Hepatic stellate cell (primary cell): ENCODE measurements around the gene PLPP3.

Source experiments
- DNase-seq: peaks from one replicate; pipeline ENCODE4 v3.0.0; 2011; ENCODE audit warnings: low spot score

Gene PLPP3

DNA sequence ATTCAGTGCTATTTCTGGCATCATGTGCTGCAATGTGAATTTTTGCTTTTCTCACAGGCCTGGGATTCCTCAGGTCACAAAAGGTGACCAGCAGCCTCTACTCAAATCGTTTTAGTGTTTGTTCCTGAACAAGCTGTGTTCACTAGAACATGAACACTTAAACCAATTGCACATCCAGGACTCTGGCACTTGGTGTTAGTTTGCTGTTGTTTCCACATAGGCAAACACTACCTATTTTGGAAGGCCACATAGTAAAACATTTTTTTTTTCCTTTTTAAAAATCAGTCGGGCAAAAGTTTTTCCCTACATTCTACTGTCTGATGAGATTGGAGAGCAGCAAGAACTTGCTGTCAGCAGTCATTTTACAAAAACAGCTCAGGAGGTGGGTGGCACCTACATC lies 83.2 kb downstream of the PLPP3 start:
- DNase-seq = no peak

DNA sequence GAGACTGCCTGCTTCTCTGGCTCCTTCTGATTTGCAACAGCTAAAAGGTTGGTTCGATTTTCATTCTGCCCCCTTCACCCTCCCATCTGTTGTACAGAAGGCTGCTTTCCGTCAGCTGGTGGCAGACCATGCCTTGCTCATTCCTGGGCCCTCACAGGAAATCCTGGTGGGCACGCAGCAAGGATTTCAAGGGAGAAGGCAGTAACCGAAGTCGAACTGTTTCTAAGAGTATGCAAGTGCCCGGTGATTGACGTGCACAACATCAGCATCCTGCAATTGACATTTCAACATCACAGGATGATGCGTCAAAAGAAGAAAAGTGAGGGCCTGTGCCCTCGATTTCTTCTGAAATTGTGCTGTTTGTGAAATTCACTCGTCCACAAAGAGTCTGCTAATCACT lies 83.8 kb downstream of the PLPP3 start:
- no peak for DNase-seq

DNA sequence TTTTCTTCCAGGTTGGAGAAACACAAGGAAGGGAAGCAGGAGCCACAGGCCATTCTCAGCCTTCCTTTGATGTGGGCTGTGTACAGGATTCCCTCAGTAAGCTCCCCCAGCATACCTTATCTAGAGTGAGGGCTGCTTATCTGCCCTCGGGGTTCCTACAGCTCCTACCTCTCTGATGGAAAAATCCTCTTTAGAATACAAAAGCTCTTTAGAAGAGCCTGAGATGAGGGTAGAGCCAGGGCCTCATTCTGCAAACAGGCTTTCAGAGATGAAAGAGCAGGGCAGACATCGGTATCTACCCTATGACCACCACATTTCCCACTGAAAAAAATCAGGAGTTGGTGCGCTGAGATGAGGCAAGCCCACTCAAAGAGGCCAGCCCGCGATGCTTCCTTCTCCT lies 85.1 kb downstream of the PLPP3 start:
- DNase-seq = no peak

DNA sequence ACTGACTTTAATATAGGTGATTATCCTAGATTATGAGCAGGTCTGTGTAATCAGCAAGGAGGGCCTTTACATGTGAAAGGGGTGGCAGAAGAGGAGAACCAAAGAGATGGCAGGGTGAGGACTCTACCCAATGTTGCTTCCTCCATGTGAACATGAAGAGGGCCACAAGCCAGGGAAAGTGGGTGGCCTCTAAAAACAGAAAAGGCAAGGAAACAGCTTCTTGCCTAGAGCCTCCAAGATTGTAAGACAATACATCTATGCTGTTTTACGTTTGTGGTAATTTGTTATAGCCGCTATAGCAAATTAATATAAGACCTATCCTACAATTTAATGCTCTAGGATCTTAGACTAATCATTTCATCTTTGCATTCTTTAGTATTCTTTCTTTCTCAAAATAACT lies 85.5 kb downstream of the PLPP3 start:
- DNase-seq = no peak

DNA sequence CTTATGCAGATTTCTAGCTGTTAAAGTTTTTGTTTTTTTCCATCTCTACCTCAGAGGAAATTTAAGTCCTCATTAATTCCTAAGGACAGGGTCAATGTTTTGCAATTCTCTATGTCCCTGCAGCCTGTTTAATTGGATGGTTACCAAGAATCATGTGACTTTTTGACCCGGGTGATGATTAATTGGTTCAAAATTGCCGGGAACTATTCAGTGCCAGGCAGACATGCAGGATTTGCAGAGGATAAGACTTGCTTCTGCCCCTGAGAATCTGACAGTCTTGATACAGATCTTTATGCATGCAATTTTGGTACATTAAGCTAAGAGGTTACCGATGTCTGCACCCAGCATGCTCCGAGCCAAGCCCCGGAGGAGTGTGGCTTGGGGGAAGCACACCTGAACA lies 87.9 kb downstream of the PLPP3 start:
- DNase-seq = peak; percentile 25

DNA sequence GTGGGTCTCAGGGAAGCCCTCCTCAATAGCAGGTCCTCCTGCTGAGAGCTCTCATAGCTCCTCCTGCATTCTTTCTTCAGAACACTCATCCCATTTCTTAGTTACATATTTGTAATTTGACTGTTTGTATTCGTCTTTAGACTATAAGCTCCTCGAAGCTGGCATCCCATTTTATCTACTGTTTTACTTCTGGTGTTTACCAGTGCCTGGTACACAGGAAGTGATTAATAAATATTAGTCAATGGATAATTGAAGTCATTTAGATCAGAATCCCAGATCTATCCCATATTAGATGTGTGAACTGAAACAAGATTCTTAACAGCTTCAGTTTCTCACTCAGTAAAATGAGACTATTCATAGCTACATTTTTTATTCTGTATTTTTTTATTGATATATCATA lies 88.7 kb downstream of the PLPP3 start:
- DNase-seq = no peak

DNA sequence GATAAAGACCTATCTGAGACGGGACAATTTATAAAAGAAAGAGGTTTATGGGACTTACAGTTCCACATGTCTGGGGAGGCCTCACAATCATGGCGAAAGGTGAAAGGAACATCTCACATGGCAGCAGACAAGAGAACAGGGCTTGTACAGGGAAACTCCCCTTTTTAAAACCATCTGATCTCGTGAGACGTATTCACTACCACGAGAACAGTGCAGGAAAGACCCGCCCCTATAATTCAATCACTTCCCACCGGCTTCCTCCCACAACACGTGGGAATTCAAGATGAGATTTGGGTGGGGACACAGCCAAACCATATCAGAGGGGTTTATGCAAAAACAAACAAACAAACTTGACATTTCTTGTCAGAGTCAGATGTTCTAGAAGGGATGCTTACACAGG lies 89.7 kb downstream of the PLPP3 start:
- DNase-seq = no peak

DNA sequence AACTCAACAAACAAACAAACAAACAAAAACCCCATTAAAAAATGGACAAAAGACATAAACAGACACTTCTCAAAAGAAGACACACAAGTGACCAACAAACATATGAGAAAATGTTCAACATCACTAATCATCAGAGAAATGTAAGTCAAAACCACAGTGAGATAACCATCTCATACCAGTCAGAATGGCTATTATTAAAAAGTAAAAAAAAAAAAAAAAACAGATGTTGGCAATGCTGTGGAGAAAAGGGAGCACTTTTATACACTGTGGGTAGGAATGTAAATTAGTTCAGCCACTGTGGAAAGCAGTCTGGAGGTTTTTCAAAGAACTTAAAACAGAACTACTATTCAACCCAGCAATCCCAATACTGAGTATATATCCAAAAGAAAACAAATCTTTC lies 94.7 kb downstream of the PLPP3 start:
- no peak for DNase-seq

DNA sequence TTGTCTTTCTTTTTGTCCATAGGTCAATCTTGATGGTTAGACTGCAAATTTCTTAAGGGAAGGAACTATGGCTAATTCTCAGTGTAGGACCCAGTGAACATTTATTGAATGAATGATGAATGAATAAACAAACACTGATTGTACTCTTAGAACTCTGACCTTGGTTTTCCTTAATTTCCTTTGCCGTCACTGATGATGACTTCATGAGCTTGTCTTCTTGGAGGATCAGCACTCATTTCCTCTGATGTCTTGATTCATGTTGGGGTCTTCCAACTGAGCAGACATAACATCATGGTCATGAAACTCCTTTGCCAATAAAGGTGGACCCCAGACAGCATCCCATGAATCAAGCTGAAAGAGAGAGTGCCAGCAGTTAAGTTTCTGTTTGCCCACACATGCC lies 96.3 kb downstream of the PLPP3 start:
- no peak for DNase-seq

DNA sequence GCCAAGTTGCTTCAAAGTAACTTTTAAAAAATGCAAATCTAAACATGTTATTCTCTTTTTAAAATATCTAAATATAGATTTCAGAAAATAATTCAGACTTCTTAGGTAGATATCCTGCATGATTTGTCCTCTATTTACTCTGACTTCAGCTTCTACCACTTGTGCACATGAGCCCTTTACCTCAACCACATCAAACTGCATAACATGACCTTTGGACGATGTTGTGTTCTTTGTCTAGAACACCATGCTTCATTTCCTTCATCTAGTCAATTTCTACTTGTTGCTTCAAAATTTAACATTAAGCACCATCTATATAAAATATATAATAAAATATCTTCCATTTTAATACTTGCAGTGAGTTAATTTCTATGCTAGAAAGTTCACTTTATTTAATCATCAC lies 96.9 kb downstream of the PLPP3 start:
- no peak for DNase-seq

DNA sequence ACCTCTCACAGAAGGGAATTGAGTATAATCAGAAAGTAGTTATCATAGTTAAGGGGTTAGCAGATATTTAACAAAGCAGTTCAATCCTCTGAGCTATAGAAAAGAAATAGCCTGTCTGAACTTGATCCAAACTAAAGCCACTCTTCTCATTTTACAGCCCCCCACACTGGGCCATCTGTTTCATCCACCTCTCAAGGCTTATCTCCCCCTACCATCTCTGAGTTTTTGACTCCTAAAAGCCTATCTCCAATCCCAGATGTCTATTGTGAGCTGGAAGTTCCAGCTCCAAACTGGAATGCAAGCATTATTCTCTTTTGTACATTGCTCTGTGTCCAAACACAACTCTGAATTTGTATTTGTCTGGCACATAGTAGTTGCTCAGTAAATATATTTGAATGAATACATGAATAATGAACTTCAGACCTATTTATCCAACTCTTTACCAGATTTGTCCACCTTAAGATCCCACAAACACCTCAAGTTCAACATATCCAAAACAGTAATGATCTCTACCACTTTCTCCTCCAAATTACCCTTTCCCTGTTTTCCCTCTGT lies 98.1 kb downstream of the PLPP3 start:
- no peak for DNase-seq

DNA sequence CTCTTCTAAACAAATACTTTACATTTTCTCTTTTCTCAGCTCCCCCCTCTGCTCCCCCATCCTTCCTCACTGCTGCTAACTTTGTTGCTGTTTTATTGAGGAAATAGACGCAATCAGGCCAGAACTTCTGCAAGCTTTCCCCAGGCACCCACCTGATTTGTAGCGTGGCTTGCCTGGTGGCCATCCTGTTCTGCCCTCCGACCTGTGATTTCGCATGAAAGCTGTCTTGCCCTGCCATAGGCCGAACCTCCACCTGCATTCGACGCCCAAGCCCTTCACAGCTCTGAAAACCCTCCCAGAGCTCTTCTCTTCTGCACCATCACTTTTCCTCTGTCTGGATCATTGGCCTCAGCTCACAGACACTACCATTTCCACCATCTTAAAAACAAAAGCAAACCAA lies 100.6 kb downstream of the PLPP3 start:
- DNase-seq = no peak

DNA sequence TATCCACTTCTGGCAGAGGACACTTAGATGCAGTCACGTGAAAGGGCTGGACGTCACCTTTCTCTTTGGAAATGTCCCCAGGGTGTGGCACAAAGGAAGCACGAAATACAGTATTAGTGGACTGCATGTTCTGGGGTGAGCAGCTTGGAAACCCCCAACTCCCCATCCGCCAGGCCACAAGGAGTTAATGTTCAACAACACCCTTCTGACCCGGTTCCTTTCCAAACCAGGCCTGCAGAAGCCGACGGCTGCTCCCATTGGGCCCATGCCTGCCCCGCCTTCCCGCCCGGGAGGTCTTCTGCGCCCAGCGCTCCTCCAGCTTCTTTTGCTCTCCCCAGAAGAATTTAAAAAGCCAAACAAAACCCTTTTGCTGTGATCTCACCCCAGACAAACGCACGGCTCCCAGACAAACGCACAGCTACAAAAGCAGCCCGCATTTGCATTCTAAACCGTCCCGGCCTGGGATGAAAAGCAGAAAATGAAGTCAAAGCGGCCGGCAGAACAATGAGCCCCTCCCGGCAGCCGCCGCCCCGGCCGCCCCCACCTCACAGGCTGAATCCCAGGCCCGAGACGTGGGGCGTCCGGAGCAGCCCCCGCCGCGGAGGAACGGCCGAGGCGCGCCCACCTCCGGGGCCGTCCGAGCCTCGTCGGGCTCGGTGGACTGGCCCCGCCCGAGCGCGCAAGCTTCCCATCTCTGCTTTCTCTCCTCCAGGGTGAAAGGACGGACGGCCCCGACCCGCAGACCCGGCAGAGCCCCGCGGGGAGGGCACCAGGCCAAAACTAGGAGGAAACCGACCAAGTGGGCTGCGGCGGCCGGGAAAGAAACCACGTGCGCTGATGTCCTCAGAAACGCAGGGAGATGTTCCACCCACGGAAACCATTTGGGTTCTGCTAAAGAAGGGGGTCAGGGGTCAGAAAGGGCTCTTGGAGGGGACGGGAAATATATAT lies 101.9 kb downstream of the PLPP3 start:
- peak; percentile 64 for DNase-seq

DNA sequence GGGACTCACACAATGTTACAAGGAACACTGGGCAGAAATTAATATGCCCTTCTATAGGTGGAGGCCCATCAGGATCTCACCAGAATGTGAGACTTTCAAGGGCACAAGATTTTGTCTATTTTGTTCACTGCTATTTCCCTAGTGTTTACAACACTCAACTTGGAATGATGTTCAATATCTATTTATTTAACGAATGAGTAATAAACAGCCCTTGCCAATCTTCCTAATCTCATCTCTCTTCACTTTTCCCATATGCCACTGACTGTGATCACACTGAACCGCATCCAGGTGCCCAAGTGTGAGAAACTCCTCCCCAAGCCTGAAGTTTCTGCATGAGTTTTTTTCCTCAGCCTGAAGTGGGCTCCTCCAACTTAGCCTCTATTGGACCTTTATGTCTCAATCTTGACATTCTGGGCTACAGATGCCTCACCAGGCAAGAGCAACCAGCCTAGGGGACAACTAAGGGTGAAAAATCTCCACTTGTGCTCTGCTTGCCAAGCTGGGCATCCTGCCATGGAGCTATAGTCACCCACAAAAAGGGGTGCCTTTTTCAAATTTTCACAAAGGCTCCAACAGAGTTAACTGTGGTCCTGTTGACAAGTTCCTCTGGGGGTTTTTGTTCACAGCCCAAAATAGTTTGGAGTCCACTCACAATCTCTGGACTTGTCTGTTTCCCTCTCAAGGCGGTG lies 105.6 kb downstream of the PLPP3 start:
- DNase-seq = no peak

DNA sequence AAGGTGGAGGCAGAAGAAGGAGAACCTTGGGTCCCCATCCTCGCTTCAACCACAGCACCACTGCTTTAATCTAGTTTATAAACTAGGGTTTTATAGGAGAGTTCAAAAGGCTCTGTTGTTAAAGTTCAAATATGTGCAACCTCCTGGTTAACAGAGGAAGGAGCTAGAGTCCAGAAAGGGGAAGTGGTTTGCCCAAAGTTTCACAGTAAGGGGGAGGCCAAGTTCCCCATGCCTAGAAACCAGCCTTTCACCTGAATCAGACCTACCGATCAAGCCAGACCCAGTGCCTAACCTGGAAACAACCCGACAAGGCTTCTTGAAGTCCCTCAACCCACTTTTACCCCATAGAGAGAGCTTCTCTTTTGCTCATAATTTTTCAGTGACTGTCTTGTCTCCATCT lies 106.5 kb downstream of the PLPP3 start:
- no peak for DNase-seq

DNA sequence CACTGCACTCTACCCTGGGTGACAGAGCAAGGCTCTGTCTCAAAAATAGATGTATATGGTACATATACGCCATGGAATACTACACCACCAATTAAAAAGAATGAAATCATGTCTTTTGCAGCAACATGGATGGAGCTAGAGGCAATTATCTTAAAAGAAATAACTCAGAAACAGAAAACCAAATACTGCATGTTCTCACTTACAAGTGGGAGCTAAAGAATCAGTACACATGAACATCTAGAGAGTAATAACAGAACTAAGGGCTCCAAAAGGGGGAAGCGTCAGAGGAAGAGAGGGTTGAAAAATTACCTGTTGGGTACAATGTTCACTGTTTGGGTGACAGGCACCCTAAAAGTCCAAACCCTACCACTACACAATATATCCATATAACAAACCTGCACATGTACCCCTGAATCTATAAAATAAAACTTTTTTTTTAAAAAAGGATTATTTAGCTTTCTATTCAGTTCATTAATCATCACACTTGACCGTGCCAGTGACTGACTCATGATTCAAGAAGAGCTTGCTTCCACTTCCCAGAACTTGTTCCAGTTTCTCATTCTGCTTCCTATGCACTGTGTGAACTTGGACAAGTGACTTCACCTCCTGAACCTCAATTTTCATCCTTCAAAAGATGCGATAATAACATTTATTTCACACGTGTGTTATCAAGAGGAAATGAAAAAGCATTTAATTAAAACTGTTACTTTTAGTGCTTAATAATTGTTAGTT lies 109.6 kb downstream of the PLPP3 start:
- peak; percentile 27 for DNase-seq

DNA sequence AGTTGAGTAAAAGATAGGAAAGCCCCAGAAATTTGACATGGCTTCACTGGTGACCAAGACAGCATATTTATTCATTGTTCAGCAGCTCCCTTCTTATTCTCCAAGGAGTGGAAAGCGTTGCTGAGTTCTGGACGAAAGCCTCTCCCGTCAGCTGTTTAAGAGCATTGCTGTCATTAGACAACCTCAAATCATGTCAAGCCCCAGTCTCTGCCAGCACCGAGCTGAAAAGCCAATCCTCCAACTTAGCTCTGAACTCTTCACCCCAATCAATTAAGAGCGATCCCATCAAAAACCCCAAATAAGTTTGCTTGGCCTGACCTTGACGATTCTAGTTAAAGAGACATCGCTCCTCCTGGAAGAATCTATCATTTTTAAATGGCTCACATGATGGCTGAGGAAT lies 110.8 kb downstream of the PLPP3 start:
- no peak for DNase-seq

DNA sequence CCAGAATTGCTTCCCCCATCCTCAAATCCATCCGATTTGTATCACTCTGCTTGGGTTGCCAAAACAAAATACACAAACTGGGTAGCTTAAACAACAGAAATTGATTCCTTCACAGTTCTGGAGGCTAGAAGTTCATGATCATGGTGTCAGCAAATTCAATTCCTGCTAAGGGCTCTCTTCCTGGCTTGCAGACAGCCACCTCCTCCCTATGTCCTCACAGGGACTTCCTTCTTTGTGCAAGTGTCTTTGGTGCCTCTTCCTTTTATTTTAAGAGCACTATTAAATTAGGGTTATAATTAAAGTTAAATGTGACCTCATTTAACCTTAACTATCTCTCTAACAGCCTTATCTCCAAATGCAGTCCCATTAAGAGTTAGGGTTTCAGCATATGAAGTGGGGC lies 112.8 kb downstream of the PLPP3 start:
- no peak for DNase-seq

DNA sequence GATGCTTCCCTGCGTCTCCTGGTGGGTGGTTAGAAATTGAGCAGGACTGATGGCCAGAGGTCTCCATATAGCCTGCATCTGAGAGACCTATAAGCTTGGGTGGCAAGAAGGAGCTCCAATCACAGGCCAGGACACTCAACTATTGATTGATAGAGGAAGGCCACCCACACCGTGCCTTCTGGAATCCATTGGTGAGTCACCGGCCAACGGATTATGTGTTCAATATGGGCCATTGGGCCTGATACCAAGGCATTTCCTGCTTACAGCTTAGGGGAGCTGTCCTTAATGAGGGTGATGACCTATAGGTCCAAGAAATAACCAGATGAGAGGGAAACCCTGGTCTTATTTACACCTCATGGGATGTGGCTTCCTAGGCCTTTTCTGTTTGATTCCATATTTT lies 115.1 kb downstream of the PLPP3 start:
- no peak for DNase-seq

DNA sequence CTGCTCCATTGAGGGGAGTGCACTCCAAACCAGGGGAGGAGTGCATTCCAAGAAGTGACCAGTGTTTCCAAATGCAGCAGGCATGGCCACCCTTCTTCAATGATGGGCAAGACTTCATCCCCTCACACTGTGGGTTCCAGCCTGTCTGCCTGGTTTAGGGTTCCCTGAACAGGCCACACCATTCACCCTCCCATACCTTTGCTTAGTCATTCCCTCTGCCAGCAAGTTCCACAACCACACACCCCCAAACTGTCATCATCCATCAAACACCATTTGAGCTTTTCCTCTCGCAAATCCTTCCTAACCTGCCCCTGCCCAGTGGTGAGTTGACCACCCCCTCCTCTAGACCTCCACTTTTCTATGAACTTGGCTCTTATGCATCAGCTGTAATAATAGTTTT lies 116.0 kb downstream of the PLPP3 start:
- DNase-seq = no peak

DNA sequence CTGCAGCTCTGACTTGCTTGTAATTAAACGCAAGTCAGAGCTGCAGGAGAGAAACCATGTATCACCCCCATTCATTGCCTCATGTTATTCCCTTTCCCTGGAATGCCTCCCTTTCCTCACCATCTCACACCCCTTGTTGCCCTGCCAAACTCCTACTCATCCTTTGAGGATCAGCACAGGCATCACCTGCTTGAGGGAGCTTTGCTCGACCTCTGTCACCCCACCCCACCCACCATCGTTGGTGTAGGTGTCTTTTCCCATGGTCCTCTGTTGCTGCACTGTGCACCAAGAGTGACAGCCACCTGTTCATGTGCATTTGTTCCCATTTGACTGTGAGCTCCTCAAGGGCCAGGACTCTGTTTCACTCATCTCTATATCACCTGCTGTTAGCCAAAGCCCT lies 117.2 kb downstream of the PLPP3 start:
- DNase-seq = no peak
